ENCODE results near the gene STK32B. TPM values are rescaled to one million over a fixed set of nuclear protein-coding genes. Genes with fewer than 3 reads are reported as not detected.

STK32B gene
- total RNA-seq, 2 donors from 2014 or later = not detected

DNA sequence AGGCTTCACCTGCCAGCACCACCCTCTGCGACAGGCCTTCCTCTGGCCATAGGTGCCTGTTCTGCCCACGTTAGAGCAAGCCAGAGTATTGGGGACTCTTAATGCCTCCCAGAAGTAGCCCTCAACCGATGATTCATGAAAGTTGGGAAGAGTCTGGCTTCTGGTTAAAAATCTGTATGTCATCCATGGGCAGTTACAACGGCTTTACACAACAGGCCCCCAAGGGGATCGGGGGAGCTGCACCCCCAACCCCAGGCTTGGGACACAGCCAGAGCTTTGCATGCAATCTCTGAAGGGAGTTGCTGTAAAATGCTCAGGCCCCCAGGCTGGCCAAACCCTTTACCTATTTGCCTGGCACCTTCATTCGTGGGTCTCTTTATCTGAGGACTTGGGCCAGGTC, 26.6 kb upstream of the STK32B start:
- no peak overlapping the region for H3K27ac Mint-ChIP-seq
- no peaks in the 10 kb centered on the region for H3K36me3 Mint-ChIP-seq
- ATAC-seq (no peak), DNase-seq (ENCODE audit: low spot score in 2 of 2) (no peak)
- H3K9me3 Mint-ChIP-seq = no peaks in the 10 kb centered on the region

DNA sequence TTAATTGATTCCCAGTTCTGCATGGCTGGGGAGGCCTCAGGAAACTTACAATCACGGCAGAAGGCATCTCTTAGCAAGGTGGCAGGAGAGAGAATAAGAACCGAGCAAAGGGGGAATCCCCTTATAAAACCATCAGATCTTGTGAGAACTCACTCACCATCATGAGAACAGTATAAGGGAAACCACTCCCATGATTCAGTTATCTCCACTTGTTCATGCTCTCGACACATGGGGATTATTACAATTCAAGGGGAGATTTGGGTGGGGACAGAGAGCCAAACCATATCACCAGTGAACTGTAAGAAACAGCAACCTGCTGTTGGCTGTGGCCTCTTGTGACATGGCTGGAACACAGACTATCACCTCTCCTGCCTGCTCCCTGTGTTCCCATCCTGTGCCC, 24.9 kb upstream of the STK32B start:
- ATAC-seq = no peak
- Mint-ChIP-seq H3K36me3 (no peaks in the 10 kb centered on the region), H3K27ac (no peak overlapping the region), H3K9me3 (peaks cover 0 to 4% of the 10 kb centered on the region in 2 donors)
- DNase-seq (ENCODE audit: low spot score in 2 of 2) = no peak

DNA sequence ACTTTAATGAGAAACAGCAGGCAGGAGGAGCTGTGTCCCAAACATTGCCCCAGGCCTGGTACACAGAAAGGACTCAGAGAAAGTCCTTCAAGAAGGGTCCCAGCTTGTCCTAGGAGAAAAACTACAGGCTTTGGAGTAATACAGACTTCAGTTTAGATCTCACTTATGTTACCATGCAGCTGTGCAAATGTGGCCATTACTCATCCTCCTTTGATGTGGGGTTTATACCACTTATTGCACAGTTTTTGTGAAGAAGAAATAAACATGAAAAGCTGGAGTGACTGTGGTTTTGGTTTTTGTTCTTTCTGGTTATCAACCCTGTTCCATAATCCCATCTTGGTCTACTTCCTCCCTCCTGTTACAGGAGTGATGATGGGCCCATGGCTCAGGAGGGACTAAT, 23.9 kb upstream of the STK32B start:
- H3K27ac Mint-ChIP-seq = no peak overlapping the region
- ATAC-seq (no peak), DNase-seq (ENCODE audit: low spot score in 2 of 2) (no peak)
- peaks cover 0 to 4% of the 10 kb centered on the region in 2 donors for H3K9me3 Mint-ChIP-seq
- no peaks in the 10 kb centered on the region for H3K36me3 Mint-ChIP-seq

DNA sequence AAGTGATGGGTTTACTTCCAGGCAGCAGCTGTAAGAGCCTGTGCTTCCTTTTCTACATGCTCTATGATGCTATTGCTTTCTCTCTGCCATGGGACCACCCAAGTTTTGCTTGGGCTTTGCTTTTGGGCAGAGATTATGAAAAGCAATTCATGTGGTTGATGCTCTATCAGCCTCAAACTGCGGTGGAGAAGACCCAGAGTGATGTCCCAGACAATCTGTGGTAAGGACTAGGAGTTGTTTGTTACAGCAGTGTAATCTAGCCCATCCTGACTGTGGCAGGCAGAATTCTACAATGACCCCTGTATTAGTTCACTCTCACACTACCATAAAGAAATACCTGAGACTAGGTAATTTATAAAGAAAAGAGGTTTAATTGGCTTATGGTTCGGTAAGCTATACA, 22.8 kb upstream of the STK32B start:
- Mint-ChIP-seq H3K27ac (no peak overlapping the region), H3K9me3 (peaks cover 0 to 4% of the 10 kb centered on the region in 2 donors), H3K36me3 (no peaks in the 10 kb centered on the region)
- ATAC-seq (no peak), DNase-seq (ENCODE audit: low spot score in 2 of 2) (no peak)

DNA sequence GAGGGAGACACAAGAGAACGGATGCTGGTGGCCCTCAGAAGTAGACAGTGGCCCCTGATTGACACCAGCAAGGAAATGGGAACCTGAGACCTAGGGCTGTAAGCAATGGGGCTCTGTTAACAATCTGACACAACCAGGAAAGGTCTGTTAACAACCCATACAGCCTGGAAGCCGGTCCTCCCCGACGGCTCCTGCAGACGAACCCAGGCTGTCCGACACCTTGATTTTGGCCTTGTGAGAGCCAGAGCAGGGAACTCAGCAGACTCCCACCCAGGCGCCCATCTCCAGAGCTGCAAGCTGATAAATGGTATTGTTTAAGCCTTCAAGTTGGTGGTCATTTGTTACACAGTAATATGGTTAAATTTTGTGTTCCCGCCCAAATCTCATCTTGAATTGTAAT, 21.8 kb upstream of the STK32B start:
- DNase-seq (ENCODE audit: low spot score in 2 of 2) (no peak), ATAC-seq (no peak)

DNA sequence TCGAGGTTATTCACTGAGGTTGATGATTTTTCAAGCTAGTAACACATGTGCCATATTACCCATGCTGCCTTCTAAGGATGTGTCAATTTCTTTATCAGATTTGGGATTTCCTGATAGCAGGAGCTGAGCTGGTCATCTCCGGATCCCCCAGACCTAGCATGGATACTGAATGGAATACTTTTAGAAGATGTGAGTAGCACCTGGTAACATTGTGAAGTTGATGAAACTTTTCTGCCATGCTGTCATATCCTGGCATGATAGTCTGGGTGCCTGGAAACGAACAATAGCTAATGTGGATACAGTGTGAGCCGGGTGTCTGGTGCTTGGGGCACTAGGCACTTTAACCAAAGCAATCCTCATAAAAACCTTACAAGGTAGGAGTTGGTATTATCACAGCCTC, 21.1 kb upstream of the STK32B start:
- Mint-ChIP-seq H3K36me3 (no peaks in the 10 kb centered on the region), H3K27ac (no peak overlapping the region), H3K9me3 (peaks cover 0 to 4% of the 10 kb centered on the region in 2 donors)
- DNase-seq (ENCODE audit: low spot score in 2 of 2) (no peak), ATAC-seq (no peak)

More for the DNA sequence above, 21.8 kb upstream of the STK32B start:
- Mint-ChIP-seq H3K9me3 (peaks cover 0 to 4% of the 10 kb centered on the region in 2 donors), H3K27ac (no peak overlapping the region), H3K36me3 (no peaks in the 10 kb centered on the region)

DNA sequence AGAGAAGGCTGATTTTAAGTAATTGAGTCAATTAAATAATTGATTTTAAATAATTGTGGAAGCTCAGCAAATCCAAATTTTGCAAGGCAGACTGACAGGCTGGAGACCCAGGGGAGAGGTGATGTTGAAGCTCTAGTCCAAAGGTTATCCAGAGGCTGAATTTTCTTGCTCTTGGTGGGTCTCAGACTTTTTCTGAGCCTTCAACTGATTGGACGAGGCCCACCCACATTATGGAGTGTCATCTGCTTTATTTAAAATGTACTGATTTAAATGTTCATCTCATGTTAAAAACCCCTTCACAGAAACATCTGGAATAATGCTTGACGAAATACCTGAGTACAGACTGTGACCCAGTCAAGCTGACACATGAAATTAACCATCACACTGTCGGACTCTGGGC, 20.4 kb upstream of the STK32B start:
- DNase-seq (ENCODE audit: low spot score in 2 of 2) (no peak), ATAC-seq (no peak)
- Mint-ChIP-seq H3K27ac (no peak overlapping the region), H3K36me3 (no peaks in the 10 kb centered on the region), H3K9me3 (peaks cover 0 to 4% of the 10 kb centered on the region in 2 donors)

DNA sequence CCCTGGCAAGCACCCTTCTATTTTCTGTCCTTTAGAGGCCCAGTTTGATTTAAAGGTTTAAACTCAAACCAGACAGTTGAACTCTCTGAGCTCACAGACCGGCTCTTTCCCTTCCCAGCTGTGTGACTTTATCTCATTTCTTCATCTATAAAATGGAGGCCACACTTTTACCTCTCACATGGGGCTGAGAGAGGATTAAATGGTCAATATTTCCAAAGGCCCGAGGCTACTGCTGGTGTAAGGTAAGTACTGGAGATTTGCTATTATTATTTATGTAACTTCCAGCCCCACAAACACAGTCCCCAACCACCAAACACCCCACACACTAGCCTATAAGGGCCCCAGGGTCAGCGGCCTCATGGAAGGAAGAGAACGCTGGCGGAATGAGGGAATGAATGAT, 18.5 kb upstream of the STK32B start:
- peaks cover 0 to 4% of the 10 kb centered on the region in 2 donors for H3K9me3 Mint-ChIP-seq
- no peaks in the 10 kb centered on the region for H3K36me3 Mint-ChIP-seq
- H3K27ac Mint-ChIP-seq = no peak overlapping the region
- DNase-seq (ENCODE audit: low spot score in 2 of 2) = no peak
- no peak for ATAC-seq

DNA sequence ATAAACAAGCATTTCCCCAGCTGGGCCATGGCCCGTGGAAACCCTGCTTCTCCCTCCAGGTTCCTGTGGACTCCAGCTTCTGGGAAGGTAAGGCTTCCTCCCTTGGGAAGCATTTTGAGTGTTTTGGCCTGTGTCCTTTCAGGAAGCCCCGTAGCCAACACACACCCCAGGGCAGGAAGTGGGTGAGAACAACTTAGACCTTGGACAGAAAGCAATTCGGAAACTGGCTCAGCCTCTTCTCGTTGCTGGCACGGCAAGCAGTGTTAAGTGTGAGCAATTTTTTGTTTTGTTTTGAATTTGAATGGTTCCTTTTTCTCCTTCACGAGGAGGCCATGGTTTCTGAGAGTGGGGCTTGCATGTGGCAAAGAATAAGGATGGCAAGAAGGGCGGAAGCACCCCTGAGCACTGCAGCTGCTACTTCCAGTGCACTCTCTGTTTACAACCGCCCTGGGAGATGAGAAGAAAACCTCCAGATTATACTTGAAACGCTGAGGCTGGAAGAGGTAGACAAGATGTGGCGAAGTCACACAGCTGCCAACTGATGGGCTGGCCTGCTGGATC, 17.9 kb upstream of the STK32B start:
- no peak for ATAC-seq

DNA sequence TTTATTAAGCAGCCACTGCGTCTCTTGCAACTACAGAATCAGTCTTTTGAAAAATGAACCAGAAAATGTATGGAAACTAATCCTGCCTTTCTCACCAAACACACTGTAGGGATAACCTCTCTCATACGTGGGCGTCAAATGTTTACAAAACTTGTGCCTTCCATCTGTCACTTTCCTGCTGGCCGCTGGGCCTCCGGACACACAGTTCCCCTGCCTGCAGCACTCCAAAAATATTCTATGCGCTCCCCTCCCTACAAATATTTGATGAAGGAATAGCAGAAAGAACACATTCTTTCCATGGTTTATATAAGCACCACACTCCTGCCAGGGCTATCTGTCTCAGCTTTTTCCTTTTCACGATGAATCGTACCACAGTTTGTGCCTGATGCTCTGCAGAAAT, 17.1 kb upstream of the STK32B start:
- no peak for ATAC-seq
- Mint-ChIP-seq H3K9me3 (peaks cover 0 to 4% of the 10 kb centered on the region in 2 donors), H3K27ac (no peak overlapping the region), H3K36me3 (no peaks in the 10 kb centered on the region)
- no peak for DNase-seq (ENCODE audit: low spot score in 2 of 2)

More for the DNA sequence above, 17.9 kb upstream of the STK32B start:
- Mint-ChIP-seq H3K27ac (no peak overlapping the region), H3K9me3 (peaks cover 0 to 4% of the 10 kb centered on the region in 2 donors), H3K36me3 (no peaks in the 10 kb centered on the region)
- DNase-seq (ENCODE audit: low spot score in 2 of 2) = no peak

DNA sequence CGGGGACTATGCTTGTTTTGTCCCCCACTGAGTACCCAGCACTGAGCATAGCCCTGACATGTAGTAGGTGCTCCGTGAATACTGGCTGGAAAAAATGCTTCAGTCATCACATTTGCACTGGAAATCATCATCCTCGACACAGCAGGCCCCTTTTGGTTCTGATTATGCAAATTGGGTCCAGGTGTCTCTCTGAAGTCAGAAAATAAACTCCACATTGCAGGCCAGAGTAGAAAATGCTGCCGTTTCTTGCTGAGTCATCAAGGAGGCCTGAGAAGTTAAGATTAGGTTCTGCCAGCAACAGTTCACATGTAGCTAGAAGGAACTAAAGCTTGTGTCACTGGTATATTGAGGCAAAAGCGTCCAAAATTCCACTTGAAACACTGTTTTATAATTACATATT, 15.0 kb upstream of the STK32B start:
- no peaks in the 10 kb centered on the region for H3K36me3 Mint-ChIP-seq
- DNase-seq (ENCODE audit: low spot score in 2 of 2) (peak in 1 of 2 donors; percentile 13), ATAC-seq (no peak)
- no peak overlapping the region for H3K27ac Mint-ChIP-seq
- H3K9me3 Mint-ChIP-seq = no peaks in the 10 kb centered on the region

DNA sequence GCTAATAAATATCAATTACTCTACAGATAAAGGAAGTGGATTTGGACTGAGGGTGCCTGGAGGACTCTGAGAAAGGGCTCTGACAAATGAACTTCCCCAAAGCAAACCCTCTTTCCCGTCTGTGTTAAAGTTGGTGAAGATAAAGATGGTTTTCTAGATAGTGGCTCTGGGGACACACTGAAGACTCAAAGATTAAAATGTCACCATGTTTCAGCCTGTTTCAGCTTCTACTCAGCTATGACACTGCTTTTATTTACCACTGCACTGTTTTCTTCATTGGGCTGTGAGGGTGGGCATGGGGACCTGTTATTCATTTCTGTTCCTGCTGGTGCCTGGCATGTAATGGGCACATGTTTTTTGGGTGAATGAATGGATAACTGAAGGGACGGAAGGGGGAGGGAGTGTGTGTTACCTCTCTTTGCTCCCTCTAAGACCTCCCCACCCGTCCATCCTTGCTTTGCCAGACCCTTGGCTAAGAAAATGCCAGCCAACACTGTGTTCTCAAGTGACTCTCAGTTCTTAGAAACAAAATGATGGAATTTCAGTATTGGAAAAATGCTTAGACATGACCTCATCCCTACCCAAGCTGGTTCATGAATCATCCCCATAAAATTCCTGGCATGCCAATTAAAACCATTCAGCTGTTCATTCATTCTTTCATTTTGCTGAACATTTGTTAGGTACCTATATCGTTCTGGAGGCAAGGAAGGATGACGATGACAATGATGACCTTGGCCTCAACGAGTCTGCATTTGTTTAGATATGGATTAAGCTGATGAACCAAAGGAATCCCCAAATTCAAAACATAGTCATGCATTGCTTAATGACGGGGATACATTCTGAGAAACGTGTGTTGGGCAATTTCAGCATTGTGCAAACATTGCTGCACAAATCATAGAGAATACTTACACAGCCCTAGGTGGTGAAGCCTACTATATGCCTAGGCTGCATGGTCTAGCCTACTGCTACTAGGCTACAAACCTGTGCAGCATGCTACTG, 13.4 kb upstream of the STK32B start:
- no peak overlapping the region for H3K27ac Mint-ChIP-seq
- H3K36me3 Mint-ChIP-seq = no peaks in the 10 kb centered on the region
- peak in 1 of 2 donors; percentile 23 for DNase-seq (ENCODE audit: low spot score in 2 of 2)
- ATAC-seq = no peak
- H3K9me3 Mint-ChIP-seq = no peaks in the 10 kb centered on the region

DNA sequence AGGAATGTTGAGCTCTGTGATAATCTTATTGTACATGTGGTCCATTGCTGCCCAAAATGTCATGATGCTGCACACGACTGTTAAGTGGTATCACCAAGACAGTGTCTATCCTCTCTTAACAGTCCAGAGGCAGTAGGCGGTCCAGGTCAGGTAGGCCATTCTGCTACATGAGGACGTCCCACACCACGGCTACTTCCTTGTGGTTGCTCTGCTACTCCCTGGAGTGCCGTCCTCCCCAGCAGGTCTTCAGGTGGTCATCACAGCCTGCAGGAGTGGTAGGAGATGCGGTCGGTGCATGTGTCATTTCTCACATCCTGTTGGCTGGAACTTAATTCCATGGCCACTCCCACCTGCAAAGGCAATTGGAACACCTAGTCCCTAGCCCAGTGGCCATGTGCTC, 11.5 kb upstream of the STK32B start:
- no peaks in the 10 kb centered on the region for H3K9me3 Mint-ChIP-seq
- no peak overlapping the region for H3K27ac Mint-ChIP-seq
- H3K36me3 Mint-ChIP-seq = no peaks in the 10 kb centered on the region
- no peak for ATAC-seq
- no peak for DNase-seq (ENCODE audit: low spot score in 2 of 2)

DNA sequence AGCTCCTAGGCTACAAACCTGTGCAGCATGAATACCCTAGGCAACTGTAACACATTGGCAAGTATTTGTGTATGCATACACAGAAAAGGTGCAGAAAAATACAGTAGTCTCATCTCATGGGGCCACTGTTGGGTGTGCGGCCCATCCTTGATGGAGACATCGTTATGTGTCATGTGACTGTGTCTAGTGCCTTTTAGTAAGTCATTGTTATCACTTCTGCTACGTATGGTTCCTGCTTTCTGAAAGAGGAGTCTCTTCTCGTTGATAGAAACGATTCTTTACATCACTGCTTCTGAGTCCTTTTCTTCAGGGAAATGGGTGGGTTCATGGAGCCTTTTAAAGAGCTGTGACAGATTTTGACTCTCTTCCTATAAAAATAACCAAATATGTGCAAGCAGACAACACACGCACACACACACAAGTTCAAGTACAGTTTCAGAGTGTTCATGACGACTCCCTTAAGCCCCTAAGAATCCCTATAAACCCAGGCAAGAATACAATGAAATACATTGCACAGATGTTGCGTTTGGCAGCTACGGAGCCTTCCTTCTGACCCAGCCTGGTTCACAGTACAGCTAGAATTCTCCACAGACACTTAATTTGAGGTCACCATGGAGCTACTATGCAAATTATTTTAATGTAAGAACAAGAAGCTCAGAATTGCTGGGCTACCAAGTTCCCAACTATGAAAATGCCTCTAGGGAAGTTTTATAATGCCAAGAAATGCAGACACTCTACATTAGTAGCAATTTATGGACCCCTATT, 10.2 kb upstream of the STK32B start:
- ATAC-seq (no peak), DNase-seq (ENCODE audit: low spot score in 2 of 2) (peak in 1 of 2 donors; percentile 9)
- H3K9me3 Mint-ChIP-seq = peaks cover 0 to 9% of the 10 kb centered on the region in 2 donors
- H3K27ac Mint-ChIP-seq = no peak overlapping the region
- peaks cover 0 to 11% of the 10 kb centered on the region in 2 donors for H3K36me3 Mint-ChIP-seq

DNA sequence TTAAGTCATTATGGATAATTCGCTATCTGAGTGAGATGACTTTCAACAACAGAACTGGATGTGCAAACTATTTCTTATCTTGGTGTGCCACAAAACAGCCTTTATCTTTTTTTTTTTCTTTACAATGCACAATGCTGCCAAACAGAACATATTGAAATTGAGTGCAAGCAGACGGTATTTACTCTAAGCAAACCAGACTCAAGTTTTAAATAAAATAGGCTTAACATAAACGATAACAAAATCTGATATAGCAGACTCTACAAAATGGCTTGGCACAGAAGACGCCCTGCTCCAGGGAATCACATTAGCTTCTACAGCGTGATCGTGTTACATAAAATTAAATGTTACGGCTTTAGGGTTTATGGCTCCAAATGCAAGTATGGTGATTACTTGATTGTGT, 9.6 kb upstream of the STK32B start:
- H3K27ac Mint-ChIP-seq = no peak overlapping the region
- DNase-seq (ENCODE audit: low spot score in 2 of 2) = no peak
- peaks cover 0 to 11% of the 10 kb centered on the region in 2 donors for H3K36me3 Mint-ChIP-seq
- no peak for ATAC-seq
- peaks cover 0 to 9% of the 10 kb centered on the region in 2 donors for H3K9me3 Mint-ChIP-seq

DNA sequence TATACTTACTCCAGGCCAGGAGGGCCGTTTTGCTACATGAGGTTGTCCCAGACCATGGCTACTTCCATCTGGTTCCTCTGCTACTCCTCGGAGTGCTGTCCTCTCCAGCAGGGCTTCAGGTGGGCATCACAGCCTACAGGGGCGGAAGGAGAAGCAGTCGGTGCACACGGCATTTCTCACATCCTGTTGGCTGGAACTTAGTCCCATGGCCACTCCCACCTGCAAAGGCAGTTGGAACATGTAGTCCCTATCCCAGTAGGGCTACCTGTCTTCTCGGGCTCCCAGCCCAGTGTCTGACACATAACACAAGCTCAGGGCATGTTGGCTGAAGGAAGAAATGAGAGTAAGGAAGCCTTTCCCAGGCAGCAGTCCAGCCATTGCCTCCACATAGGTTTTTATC, 7.7 kb upstream of the STK32B start:
- Mint-ChIP-seq H3K9me3 (peaks cover 0 to 9% of the 10 kb centered on the region in 2 donors), H3K36me3 (peaks cover 0 to 14% of the 10 kb centered on the region in 2 donors), H3K27ac (no peak overlapping the region)
- ATAC-seq = no peak
- DNase-seq (ENCODE audit: low spot score in 2 of 2) = peak in 1 of 2 donors; percentile 33

DNA sequence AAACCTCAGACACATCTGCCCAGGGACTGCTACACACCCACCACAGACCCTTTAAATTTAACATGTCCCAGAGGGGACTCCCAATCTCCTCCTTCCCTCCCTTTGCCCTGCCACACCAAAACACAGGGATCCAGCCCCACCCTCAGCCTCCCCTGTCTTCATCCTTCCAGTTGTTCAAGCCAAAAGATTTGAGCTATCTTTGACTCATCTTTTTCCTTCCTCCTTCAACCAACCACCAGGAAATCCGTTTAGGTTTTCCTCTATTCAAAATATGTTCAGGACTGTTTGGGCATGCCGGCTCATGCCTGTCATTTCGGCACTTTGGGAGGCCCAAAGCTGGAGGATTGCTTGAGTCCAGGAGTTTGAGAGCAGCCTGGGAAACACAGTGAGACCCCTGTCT, 6.9 kb upstream of the STK32B start:
- Mint-ChIP-seq H3K9me3 (peaks cover 0 to 9% of the 10 kb centered on the region in 2 donors), H3K27ac (no peak overlapping the region), H3K36me3 (peaks cover 0 to 14% of the 10 kb centered on the region in 2 donors)
- ATAC-seq = no peak
- DNase-seq (ENCODE audit: low spot score in 2 of 2) = no peak

All from activated naive CD4-positive, alpha-beta T cell treated with anti-CD3 and anti-CD28 coated beads, Interleukin-2, amount 50 U/mL, for 72 hours (primary cell).